Activated CD8-positive, alpha-beta memory T cell treated with anti-CD3 and anti-CD28 coated beads, Interleukin-2, amount 50 U/mL, for 24 hours (primary cell): ENCODE results near the gene MYO1D.
"Not testable (repeated sequence)": the region's sequence is repeated elsewhere in the genome, so short reads cannot be mapped to it uniquely, and the experiment has no call there.

Experiments
- DNase-seq: peaks from one replicate; pipeline ENCODE4 v3.0.0-alpha.2; 2020; ENCODE audit errors: extremely low read depth

The MYO1D gene

GRCh38 chr17:32461498-32461852 lies 415.4 kb downstream of the MYO1D start:
- no peak for DNase-seq

DNA sequence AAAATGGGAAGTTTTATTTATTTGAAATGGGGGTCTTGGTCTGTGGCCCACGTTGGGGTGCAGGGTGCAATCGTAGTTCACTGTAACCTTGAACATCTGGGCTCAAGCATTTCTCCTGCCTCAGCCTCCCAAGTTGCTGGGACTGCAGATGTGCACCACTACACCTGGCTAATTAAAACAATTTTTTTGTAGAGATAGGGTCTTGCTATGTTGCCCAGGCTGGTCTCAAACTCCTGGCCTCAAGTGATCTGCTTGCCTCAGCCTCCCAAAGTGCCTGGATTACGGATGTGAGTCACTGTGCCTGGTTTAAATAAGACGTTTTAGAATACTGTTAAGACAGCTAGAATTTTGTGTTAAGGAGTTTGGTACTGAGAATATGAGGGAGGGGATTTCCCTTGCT lies 416.9 kb downstream of the MYO1D start:
- no peak for DNase-seq

GRCh38 chr17:32458371-32458770 lies 418.6 kb downstream of the MYO1D start:
- DNase-seq: no peak

GRCh38 chr17:32453370-32453769 lies 423.6 kb downstream of the MYO1D start:
- no peak for DNase-seq

- no peak for DNase-seq
Measured at GRCh38 chr17:32452281-32452680, 424.6 kb downstream of the MYO1D start.

DNA sequence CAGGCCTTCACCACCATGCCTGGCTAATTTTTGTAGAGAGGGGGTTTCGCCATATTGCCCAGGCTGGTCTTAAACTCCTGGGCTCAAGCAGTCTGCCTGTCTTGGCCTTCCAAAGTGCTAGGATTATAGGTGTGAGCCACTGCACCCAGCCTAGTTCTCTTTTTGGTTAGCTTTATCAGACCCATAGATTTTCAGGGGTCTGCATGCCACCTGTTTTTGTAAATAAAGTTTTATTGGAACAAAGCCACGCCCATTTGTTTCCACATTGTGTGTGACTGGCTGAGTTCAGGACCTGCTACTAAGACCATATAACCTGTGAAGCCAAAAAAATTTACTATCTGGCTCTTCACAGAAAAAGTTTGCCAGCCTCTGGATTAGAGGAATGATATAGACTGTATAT lies 425.0 kb downstream of the MYO1D start:
- no peak for DNase-seq

DNA sequence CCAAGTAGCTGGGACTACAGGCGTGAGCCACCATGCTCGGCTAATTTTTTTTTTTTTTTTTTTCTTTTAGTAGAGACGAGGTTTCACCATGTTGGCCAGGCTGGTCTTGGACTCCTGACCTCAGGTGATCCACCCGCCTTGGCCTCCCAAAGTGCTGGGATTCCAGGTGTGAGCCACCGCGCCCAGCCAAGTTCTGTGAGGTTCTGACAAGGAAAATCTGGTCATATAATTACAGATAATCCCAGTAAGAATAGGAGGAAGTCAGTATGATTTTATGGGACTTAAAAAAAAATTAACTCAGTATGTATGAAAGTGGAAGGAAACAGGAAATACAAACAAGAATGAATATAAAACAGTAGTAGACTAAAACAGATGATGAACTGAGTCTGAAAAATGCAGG lies 426.5 kb downstream of the MYO1D start:
- DNase-seq: not testable (repeated sequence)

GRCh38 chr17:32449963-32450362 lies 427.0 kb downstream of the MYO1D start:
- no peak for DNase-seq

DNA sequence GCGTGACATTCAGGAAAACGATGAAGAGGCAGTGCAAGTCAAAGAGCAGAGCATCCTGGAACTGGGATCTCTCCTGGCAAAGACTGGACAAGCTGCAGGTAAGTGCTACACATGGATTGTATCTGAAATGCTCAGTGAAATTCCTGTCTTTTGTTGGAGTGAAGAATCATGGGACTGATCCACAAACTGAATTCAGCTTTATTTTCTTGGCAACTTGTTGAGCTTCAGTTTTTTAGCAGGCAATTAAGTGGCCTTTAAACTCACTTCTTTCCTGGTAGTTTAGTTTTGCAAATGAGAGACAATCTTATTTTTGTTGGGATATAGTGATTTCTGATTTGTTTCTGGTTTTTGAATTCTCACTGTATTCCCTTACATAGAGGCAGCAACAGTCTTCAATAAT lies 430.0 kb downstream of the MYO1D start:
- DNase-seq: no peak

- no peak for DNase-seq
Measured at GRCh38 chr17:32445971-32446370, 431.0 kb downstream of the MYO1D start.

- no peak for DNase-seq
Measured at GRCh38 chr17:32445497-32445896, 431.4 kb downstream of the MYO1D start.

- peak; percentile 7 for DNase-seq
Measured at GRCh38 chr17:32445074-32445415, 431.9 kb downstream of the MYO1D start.

DNA sequence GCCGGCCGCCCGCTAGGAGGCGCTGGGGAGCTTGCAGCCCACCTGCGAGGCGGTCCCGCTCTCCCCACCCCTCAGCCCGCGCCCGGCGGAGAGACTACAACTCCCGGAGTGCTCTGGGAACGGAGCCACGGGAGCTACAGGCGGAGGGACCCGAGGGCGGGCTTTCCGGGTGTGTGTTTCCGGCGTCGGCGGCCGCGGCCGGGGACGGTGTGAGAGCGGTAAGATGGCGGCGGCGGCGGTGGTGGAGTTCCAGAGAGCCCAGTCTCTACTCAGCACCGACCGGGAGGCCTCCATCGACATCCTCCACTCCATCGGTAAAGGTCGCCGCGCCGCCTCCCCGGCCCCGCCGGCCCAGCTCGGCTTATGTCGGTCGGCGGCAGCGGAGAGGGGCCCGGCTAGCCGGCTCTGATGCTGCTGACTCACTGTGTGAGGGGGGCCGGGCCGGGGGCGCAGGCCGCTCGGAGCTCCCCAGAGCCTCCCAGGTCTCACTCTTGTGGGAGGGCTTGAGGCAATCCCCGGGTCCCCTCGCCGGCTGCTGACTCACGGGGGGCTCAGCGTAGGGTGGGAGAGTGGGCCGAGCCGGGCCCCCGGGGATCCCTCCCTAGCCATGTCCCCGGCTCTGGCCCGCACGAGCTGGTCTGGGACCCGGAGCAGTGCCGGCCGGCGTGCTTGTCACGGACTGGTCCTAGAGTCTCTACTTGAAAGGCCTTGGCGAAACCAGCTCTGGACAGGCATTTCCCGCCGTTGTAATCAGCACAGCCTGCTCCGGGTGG lies 432.4 kb downstream of the MYO1D start, which contains the start of gene PSMD11:
Gene PSMD11 (plus strand): TSS at position 210 of the 773 bp plus-strand sequence. CDS start 14 bp downstream, at position 224.
- peak; percentile 97 for DNase-seq

- no peak for DNase-seq
Measured at GRCh38 chr17:32443827-32444300, 433.1 kb downstream of the MYO1D start.
